GM21737 (cell line): Measurements from ENCODE around the gene PTPRK.

ENCODE experiments used
- ATAC-seq: cut with Tn5 transposase; IDR thresholded peaks from one replicate; pipeline ENCODE4 v1.9.1; 2021; ENCODE audit warnings: mild to moderate bottlenecking, moderate library complexity; ENCODE audit not compliant: unreplicated experiment

Gene PTPRK

DNA sequence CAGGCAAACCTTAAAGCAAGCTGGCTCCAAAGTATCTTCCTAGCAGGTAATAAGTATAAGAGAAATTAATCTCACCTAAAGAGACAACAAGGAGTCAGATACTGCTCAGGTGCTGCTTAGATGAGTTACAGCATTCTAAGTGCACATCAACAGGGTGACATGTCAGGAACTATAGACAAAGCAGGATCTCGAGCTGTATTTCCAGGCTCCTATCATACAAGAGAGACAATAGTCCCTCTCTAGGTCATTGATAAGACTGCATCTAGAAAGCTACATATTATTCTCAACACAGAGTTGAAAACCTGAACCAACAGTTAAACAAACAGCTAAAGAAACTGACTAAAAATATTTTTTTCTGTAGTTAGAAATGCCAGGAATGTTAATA, 3.9 kb downstream of the PTPRK start:
- no peak for ATAC-seq

GRCh38 chr6:128515550-128516513, 4.6 kb downstream of the PTPRK start:
- ATAC-seq, result no peak

DNA sequence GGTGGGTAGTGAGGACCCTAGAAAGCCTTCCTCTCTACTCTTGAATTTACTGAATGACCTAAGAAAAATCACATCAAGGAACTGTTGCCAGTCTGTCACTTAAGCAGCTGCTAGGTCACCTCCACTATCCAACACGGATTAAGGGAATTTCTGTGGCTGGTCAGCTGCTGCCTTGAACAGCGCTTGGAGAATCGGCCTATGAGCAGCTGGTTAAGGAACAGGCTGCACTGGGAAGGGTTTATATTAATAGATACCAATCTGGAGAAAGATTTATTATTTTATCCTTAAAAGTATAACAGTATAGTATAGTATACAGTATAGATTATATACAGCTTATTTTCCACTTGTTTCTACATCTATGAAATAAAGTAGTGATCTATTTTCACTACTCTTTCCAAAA, 6.5 kb downstream of the PTPRK start:
- ATAC-seq, result no peak

DNA sequence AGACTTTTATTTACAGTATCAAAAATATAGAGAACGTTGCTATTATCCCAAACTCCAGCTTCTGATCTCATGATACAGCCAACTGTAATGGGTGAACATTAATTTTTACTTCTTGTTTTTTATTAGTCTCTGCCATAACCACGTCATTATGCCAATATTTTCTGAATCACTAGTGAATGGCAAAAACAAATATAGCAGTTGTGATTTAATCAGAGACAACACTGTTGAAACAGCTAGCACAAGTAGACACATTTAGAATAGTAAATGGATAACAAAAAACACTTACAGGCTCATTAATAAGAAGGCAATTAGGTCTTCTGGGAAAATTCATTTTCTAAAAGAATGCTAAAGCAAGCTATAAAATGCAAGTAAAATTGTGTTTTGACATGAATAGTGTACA, 8.1 kb downstream of the PTPRK start:
- no peak for ATAC-seq

DNA sequence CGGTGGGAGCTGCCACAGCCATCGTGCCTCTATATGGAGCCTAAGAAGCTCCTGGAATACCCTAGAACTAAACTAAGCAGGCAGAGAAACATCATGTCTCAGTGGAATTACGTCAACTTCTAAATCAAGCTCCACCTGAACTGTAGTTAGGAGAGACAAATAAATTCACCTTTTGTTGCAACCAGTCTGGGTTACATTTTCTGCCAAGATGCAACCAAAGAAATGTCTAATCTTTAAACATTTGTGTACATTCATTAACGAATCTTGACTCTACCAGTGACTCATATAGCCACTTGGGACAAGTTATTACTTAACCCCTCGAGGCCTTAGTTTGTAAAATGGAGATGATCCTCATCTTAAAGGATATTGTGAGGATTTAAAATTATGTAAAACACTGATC, 8.9 kb downstream of the PTPRK start:
- peak; percentile 70 for ATAC-seq

DNA sequence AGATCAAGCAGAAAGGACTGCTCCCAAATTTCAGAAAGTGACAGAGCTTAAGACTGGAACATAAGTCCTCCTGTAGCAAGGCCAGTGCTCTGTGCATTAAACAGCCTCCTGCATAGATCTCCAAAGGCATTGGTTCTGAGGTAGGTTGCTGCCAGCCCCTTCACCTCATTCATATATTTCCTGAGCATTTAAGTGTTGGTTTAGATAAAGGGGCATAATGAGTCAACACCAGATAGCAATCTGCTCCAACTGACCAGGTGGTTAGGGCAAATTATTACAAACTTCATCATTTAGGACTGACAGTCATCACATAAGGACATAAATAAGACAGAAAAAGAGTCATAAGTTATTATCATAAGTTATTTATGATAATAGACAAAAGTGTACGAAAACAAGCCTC, 10.7 kb downstream of the PTPRK start:
- ATAC-seq, result no peak

DNA sequence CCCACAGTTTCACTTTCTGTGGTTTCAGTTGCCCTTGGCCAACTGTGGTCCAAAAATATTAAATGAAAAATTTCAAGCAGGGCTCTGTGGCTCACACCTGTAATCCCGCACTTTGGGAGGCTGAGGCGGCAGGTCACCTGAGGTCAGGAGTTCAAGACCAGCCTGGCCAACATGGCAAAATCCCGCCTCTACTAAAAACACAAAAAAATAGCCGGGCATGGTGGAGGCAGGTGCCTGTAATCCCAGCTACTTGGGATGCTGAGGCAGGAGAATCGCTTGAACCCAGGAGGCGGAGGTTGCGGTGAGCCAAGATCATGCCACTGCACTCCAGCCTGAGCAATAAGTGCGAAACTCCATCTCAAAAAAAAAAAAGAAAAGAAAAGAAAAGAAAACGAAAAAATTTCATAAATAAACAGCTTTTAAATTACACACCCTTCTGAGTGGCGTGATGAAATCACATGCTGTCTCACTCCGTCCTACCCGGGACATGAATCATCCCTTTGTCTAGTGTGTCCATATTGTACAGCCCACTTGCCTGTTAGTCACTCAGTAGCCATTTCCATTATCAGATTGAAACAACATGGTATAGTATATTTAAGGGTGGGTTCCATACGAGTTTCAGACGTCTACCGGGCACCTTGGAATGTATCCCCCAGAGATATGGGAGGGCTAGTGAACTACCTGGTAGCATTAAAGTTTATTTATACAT, 11.7 kb downstream of the PTPRK start:
- no peak for ATAC-seq

DNA sequence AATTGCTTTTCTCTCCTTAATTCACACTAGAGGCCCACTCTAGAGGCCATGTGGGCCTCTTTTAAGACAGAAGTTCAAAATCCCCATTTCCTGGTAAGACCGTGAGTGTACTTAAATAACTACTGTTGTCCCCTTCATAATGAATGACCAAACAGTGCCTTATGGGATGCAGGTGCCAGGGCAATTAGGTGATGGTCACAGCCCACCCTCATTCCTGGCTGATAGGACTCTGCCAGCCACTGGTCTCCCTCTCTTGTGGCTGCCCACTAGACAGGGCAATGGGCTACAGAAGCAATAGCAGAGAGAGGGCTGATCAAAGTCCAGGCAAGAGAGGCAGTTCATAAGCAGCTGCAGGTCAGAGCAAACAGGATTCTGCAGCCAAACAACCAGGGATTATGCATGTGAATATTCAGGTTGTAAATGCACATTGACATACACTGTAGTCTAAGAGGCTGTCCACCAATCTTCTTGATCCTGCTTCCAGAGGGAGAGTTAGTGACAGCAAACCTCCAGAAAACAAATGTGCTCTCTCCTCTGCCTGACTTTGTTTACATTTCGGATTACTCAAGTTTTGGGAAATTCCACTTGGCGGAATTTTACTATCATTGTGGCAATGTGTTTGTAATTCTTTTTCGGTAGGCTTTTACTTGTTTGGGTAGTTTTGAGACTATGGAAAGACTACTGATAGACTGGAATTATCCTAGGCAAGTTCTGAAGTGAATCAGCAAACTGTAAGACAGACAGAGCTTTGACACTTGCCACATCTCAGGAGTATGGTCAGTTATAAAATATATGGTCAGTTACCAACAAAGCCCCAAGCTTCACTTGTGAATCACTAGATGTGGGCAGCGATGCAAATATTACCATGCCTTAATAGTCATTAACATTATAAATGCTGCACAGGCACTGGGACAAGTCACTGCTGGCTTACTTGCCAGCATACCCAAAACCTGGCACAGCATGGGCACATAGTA, 12.8 kb downstream of the PTPRK start:
- no peak for ATAC-seq

DNA sequence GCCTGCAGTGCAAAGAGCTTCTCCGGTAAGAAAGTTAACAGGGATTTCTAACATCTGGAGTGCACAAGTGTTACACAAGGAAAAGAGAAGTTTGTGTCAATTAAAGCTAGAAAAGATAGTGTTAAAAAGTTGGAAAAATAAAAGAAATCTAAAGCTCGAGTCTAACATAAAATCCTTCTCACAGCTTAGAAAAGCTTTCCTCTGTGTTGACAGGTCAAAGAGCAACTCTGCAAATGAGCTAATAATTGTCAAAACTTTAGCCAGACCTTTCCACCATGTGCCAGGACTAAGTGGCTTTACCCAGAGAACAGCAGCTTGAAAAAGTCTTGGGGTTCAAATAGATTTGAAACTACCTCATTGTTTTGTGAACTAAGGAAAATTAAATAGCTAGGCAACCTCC, 14.8 kb downstream of the PTPRK start:
- ATAC-seq, result no peak

DNA sequence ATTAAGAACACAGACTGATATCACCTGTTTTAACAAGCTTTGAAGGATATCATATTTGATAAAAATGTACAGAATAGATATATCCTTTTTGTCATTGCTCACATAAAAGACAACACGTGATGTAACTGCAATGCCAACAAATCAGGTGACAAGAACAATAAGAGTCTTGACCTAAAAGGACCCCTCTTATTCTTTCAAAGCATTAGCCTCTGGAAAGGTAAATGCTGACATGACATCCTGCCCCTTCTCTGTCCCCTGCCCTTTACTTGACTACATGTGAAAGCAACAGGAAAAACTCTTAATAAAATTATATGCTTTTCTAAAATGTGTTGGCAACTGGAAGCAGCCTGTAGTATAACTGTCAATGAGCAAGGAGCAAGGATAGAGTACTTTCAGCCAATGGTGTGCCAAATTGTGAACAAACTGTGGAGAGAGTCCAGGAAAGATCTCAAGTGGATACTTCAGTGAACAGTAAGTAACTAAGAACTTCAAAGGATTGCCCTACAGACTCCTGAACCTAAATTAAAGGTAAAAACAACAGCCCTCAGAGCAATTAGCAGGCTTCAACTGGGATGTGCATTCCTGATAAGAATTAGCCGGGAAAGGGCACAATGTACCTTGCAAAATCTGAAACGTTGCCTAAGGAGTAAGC, 16.3 kb downstream of the PTPRK start:
- no peak for ATAC-seq

GRCh38 chr6:128500749-128501600, 19.4 kb downstream of the PTPRK start:
- ATAC-seq, result no peak

DNA sequence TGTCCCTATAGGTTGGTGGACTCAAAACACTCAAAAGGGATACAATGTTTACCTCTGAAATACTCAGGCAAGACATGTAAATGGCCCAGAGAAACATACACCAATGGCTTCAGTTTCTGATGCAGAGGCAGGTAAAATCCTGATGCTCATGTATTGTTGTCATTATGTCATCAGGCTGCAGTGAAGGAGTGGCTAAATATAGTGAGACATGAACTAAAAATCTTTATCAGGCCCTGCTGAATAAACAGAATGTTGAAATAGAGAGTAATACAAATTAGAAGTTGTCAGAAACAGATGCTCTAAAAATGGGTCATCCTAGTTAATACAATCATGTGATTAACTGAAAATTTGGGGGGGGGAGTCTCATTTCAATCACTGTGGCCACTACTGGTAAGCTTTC, 20.4 kb downstream of the PTPRK start:
- ATAC-seq, result no peak

- ATAC-seq, result no peak
Measured at GRCh38 chr6:128499079-128499731, 21.2 kb downstream of the PTPRK start.

DNA sequence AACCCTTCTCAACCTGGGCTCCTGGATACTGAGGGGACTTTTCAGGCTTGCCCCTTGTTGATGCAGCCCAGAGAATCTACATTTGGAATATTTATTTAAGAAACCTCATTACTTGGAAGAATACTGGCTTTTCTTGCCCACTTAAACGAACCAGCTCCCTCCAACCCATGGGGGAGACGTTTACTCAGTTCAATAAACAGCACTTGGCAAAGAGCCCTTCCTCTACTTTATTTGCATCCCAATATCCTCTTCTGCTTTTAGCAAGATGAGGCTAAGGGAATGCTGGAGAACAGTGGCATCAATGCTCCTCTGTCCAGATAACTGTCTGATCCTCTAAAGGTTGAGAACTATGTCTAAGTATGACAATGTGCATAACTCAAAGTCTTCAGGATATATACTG, 22.2 kb downstream of the PTPRK start:
- ATAC-seq, result no peak

DNA sequence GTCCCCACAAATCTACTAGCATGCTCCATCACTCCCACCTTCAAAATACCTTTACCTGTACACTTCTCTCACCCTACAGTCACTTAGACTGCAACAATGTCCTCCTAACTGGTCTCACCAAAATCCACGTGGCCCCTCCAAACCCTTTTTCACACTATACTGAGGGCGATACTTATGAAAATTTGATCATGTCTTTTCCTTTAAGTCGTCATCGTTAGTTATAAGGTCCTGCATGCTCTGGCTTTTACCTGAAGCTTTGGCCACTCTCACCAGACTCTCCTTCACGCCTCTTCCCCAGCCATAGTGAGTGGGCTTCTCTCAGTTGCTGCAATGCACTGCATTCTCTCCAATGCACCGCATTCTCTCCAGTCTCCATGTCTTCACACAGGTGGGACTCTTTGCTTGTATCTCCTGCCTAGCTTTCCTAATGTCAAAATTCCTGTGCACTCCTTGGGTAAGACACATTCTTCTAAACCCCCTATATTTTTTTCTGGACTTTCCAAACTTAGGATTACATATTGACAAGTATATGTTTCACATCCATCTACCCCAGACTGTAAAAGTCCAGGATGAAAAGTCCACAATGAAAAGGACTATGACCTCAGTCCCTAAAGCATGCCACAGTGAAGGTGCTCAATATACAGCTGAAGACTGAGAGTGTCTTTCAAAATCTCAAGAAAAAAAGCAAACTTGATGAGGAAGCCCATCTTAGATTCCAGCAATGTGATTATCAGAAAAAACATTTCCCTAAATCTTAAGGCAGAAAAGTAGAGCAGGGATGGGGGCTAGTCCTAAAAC, 24.7 kb downstream of the PTPRK start:
- no peak for ATAC-seq

DNA sequence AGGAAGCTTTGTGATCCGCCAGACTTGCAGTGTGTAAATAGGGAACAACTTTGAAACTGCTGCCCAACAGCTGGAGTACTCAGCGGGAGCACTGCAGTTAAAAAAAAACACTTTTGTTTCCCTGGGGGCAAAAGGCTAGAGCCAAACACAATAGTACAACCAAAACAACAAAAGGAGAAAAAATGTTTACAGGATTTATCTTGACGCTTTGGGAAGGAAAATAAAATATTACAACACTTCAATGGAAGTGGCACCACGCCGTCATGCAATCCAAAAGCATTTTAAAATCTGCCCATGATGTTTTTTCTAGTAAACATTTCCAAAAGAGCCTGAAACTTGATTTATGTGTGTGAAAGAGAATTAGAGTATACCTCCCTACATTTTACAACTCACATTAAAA, 26.0 kb downstream of the PTPRK start:
- ATAC-seq, result no peak

- no peak for ATAC-seq
Measured at GRCh38 chr6:128493877-128494276, 26.5 kb downstream of the PTPRK start.

DNA sequence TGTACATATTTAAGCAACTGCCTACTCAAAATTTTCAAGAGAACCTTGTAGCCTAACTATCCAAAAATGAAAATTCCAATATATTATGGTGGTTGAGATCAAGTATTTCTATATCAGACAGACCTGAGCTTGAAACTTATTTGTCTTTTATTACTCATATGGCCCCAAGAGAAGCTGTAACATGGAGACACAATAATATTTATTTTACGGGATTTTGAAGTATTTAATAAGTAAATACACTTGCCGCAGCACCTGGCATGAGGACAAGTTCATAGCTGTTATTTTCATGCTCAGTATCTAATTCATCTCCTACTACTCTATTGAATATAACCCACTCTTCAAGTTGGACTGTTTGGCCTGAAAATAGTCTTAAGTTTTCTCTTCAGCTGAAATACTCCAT, 28.0 kb downstream of the PTPRK start:
- no peak for ATAC-seq
